ENCODE results near the gene PDE3A. TPM values are rescaled to one million over a fixed set of nuclear protein-coding genes. Genes with fewer than 3 reads are reported as not detected.
"Not testable (repeated sequence)": the region's sequence is repeated elsewhere in the genome, so short reads cannot be mapped to it uniquely, and the experiment has no call there.

The PDE3A gene
- total RNA-seq, 1 donor from 2014 or later, result 8.5 TPM

GRCh38 chr12:20374795-20375194, 6.5 kb downstream of the PDE3A start:
- no peak for DNase-seq (ENCODE audit: low spot score)

GRCh38 chr12:20375560-20375959, 7.2 kb downstream of the PDE3A start:
- no peak for DNase-seq (ENCODE audit: low spot score)

GRCh38 chr12:20376984-20377383, 8.6 kb downstream of the PDE3A start:
- DNase-seq (ENCODE audit: low spot score), result no peak

GRCh38 chr12:20377750-20378149, 9.4 kb downstream of the PDE3A start:
- no peak for DNase-seq (ENCODE audit: low spot score)

GRCh38 chr12:20382117-20382516, 13.8 kb downstream of the PDE3A start:
- no peak for DNase-seq (ENCODE audit: low spot score)

GRCh38 chr12:20383612-20384011, 15.3 kb downstream of the PDE3A start:
- DNase-seq (ENCODE audit: low spot score), result no peak

GRCh38 chr12:20384836-20385235, 16.5 kb downstream of the PDE3A start:
- not testable (repeated sequence) for DNase-seq (ENCODE audit: low spot score)

GRCh38 chr12:20390846-20391245, 22.5 kb downstream of the PDE3A start:
- DNase-seq (ENCODE audit: low spot score), result no peak

- no peak for DNase-seq (ENCODE audit: low spot score)
These were observed 24.0 kb downstream of the PDE3A start for GRCh38 chr12:20392339-20392738.

- DNase-seq (ENCODE audit: low spot score), result no peak
These were observed 25.4 kb downstream of the PDE3A start for GRCh38 chr12:20393707-20394106.

- no peak for DNase-seq (ENCODE audit: low spot score)
These were observed 27.6 kb downstream of the PDE3A start for GRCh38 chr12:20395791-20396550.

- DNase-seq (ENCODE audit: low spot score), result no peak
These were observed 30.3 kb downstream of the PDE3A start for GRCh38 chr12:20398686-20399085.

- no peak for DNase-seq (ENCODE audit: low spot score)
These were observed 31.7 kb downstream of the PDE3A start for GRCh38 chr12:20400003-20400402.

- no peak for DNase-seq (ENCODE audit: low spot score)
These were observed 34.9 kb downstream of the PDE3A start for GRCh38 chr12:20403230-20403629.

- no peak for DNase-seq (ENCODE audit: low spot score)
These were observed 36.4 kb downstream of the PDE3A start for GRCh38 chr12:20404576-20405346.

GRCh38 chr12:20409607-20410377, 41.5 kb downstream of the PDE3A start:
- no peak for DNase-seq (ENCODE audit: low spot score)

GRCh38 chr12:20410734-20411133, 42.4 kb downstream of the PDE3A start:
- DNase-seq (ENCODE audit: low spot score), result no peak

GRCh38 chr12:20411345-20411744, 43.0 kb downstream of the PDE3A start:
- DNase-seq (ENCODE audit: low spot score), result no peak

GRCh38 chr12:20415028-20415427, 46.7 kb downstream of the PDE3A start:
- DNase-seq (ENCODE audit: low spot score), result no peak

- no peak for DNase-seq (ENCODE audit: low spot score)
These were observed 47.3 kb downstream of the PDE3A start for GRCh38 chr12:20415641-20416040.

GRCh38 chr12:20420557-20420956, 52.2 kb downstream of the PDE3A start:
- no peak for DNase-seq (ENCODE audit: low spot score)

GRCh38 chr12:20421421-20421820, 53.1 kb downstream of the PDE3A start:
- DNase-seq (ENCODE audit: low spot score), result no peak
